HG02623 (cell line): ENCODE data around the gene UVSSA.
"Not testable (repeated sequence)": the region's sequence is repeated elsewhere in the genome, so short reads cannot be mapped to it uniquely, and the experiment has no call there.

Experiments used
- ATAC-seq: cut with Tn5 transposase; IDR thresholded peaks from one replicate; pipeline ENCODE4 v1.9.1; 2021; ENCODE audit warnings: moderate library complexity; ENCODE audit not compliant: unreplicated experiment

Gene UVSSA

GRCh38 chr4:1415681-1415981 is 68.6 kb downstream of the UVSSA start:
- ATAC-seq, result no peak

DNA sequence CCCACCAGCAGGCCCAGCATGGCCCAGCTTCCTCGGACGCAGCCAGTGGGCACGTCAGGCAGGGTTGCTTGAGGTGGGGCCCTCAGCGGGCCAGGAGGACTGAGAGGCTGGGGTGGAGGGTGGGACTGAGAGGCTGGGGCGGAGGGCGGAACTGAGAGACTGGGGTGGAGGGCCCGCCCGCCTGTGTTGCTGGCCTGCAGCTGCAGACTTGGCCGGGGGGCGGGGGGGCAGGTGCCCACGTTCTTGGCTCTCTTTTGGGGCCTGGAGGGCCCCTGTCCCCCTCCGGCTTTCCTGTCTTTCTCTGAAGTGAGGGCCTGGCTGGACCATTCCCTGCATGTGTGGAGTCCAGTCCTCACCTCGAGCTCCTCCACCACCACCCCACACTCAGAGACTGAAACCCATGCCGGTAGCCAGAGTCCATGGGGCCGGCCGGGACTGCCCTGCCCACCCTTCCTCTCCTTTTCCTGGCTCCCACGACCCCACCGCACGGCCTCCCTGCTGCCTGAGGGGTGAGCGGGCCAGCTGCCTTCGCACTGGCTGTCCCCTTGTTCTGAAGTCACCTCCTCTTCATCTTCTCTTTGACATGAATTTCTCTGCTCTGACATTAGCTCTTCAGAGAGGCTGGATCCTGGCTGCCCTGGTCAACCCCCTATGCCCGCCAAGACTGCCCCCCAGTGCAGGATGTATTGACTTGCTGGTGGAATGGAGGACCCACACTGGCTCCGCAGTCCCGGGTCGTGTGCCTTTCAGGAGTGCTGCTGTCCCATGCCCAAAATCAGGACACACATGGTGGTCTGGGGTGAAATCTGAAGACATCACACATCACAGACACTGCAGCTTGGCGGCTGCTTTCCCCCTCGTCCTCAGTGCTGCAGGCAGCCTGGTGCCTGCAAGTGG is 69.3 kb downstream of the UVSSA start:
- no peak for ATAC-seq

DNA sequence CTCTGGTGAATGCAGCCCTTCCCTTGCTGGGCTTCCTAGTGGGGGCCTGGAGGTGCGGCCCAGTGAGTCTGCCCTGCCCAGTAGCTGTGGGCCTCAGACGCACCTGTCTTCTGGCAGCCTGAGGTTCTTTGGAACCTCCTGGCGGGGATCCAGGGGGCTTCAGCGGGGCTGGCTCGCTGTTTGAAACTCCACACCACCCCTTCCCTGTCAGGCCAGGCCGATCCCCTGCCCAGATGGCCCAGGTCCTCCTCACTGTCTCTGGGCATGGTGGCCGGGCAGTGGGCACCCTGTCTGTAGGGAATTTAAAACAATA is 69.9 kb downstream of the UVSSA start:
- ATAC-seq, result no peak

GRCh38 chr4:1417522-1418390 is 70.7 kb downstream of the UVSSA start:
- ATAC-seq, result no peak

DNA sequence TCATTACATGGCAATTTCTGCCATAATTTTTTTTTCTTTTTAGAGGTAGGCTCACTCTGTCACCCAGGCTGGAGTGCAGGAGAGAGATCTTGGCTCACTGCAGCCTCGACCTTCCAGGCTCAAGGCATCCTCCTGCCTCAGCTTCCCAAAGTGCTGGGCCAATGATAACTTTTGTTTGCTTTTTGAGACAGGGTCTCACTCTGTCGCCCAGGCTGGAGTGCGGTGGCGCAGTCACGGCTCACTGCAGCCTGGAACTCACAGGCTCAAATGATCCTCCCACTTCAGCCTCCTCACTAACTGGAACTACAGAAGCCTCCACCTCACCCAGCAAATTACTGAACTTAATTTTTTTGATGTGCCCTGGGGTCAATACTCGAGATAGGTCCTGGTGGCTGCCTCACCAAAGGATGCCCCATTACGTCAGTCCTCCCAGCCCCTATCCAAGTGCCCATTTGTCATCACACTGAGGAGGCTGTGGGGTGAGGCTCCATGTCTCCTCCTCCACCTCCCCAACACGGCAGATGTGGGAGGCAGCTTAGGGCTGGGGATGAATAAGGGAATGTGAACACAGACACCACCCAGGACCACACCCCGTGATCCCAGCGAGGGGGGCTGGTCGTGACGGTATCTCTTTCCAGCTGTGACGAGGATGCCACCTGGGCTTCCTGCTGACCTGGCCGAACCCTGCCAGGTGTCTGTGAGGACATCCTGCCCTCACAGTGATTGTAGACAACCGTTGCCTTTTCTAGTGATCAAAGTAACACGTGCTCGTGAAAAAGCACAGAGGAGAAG is 71.7 kb downstream of the UVSSA start:
- no peak for ATAC-seq

DNA sequence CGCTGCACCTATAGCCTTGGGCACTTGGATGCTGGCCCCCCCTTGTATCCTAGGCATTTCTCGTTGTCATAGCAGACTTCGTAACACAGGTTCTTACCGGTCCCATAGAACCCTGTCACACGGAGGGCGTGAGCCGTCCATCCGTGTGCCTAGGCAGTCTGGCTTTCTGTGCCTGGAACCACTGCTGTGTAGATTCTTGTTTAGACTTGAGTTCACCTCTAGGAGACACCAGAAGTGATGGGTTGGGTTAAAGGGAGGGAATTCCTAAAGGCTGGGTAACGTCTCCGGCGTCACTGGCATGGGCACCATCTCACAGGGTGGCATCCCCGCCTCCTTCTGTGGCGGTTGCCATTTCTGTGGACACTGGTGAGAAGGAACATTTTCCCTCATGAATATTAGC is 72.7 kb downstream of the UVSSA start:
- no peak for ATAC-seq

DNA sequence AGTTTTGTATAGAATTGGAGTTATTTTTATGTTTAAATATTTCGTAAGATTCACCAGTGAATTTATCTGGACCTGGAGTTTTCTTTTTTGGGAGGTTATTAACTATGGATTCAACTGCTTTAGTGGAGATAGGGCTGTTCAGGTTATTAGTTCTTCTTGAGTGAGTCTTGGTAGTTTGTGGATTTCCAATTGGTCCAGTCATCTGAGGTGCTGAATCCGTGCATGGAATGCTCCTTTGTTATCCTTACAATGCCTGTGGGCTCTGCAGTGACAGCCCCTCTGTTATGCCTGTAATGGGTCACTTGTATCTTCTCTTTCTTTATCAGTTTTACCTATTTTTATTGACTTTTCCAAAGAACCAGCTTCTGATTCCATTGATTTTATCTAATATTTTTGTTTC is 74.6 kb downstream of the UVSSA start:
- no peak for ATAC-seq

DNA sequence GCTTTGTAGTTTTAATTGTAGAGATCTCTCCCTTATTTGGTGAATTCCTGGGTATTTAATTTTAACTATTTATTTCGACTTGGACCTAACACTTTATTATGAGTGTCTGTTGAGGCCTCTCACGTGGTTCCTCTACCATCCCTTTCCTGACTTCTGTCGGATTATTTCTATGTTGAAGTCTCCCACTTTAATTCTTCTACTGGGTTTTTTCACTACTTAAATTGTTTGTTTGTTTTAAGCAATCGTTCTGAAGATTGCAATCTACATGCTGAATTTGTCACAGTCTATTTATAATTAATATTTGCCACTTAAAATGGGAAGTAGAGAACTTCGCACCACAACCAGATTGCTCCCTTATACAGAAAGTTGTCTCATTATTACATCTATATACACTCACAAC is 80.0 kb downstream of the UVSSA start:
- ATAC-seq, result no peak

- ATAC-seq, result not testable (repeated sequence)
Measured at GRCh38 chr4:1443688-1444172, 96.7 kb downstream of the UVSSA start.
